Measurements from ENCODE around the gene TMEM109.

The TMEM109 gene

DNA sequence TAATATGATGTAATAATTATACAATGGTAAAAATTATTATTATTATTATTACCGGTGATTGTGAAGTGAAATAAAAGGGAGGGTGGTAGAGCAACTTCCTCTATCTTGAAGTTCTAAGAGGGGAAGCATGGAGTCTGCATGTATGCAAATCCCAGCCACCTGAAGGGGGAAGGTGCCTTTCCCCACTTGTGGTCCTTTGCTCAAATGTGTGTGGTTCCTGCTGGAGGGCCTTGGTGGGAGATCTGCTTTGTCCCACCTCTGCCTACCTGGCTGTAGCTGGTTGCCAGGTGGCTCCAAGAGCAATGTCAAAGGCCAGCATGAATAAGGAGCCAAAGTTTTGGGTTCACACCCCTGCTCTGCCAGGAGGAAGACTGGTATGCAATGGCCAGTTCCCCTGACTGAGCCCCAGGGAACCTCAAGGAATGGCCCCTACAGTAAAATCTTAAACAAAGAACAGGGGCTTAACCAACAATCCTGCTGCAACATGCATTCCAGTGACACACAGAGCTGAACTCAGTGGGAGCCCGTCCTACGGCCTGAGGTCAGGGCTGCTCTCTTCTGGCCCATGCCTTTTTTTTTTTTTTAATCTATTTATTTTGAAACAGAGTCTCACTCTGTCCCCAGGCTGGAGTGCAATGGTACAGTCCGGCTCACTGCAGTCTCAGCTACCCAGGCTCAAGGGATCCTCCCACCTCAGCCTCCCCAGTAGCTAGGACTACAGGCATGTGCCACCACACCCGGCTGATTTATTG is 18.8 kb downstream of the TMEM109 start:
- TF ChIP-seq, protein P1, sequence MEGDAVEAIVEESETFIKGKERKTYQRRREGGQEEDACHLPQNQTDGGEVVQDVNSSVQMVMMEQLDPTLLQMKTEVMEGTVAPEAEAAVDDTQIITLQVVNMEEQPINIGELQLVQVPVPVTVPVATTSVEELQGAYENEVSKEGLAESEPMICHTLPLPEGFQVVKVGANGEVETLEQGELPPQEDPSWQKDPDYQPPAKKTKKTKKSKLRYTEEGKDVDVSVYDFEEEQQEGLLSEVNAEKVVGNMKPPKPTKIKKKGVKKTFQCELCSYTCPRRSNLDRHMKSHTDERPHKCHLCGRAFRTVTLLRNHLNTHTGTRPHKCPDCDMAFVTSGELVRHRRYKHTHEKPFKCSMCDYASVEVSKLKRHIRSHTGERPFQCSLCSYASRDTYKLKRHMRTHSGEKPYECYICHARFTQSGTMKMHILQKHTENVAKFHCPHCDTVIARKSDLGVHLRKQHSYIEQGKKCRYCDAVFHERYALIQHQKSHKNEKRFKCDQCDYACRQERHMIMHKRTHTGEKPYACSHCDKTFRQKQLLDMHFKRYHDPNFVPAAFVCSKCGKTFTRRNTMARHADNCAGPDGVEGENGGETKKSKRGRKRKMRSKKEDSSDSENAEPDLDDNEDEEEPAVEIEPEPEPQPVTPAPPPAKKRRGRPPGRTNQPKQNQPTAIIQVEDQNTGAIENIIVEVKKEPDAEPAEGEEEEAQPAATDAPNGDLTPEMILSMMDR (IDR thresholded peaks at IDR 0.05; ENCODE audit: low read depth, low read length, missing control alignments) = no peak
- DNase-seq (ENCODE audit: extremely low read depth, low read depth) = no peak
- no peak overlapping the region for H3K4me3 ChIP-seq (replicated peaks; ENCODE audit: low read depth, low read length)

- TF ChIP-seq, protein P1 (IDR thresholded peaks at IDR 0.05; ENCODE audit: low read depth, low read length, missing control alignments) = no peak
- no peak overlapping the region for H3K4me3 ChIP-seq (replicated peaks; ENCODE audit: low read depth, low read length)
- no peak for DNase-seq (ENCODE audit: extremely low read depth, low read depth)
Measured at GRCh38 chr11:60933416-60934123, 19.6 kb downstream of the TMEM109 start.

GRCh38 chr11:60934124-60934789 is 20.3 kb downstream of the TMEM109 start:
- no peak for DNase-seq (ENCODE audit: extremely low read depth, low read depth)
- H3K4me3 ChIP-seq (replicated peaks; ENCODE audit: low read depth, low read length) = no peak overlapping the region
- TF ChIP-seq, protein P1 (IDR thresholded peaks at IDR 0.05; ENCODE audit: low read depth, low read length, missing control alignments) = no peak

GRCh38 chr11:60934790-60935605 is 21.0 kb downstream of the TMEM109 start:
- DNase-seq (ENCODE audit: extremely low read depth, low read depth) = no peak
- TF ChIP-seq, protein P1 (IDR thresholded peaks at IDR 0.05; ENCODE audit: low read depth, low read length, missing control alignments) = no peak
- no peak overlapping the region for H3K4me3 ChIP-seq (replicated peaks; ENCODE audit: low read depth, low read length)

- no peak overlapping the region for H3K4me3 ChIP-seq (replicated peaks; ENCODE audit: low read depth, low read length)
- TF ChIP-seq, protein P1 (IDR thresholded peaks at IDR 0.05; ENCODE audit: low read depth, low read length, missing control alignments) = no peak
- DNase-seq (ENCODE audit: extremely low read depth, low read depth) = no peak
Measured at GRCh38 chr11:60935676-60936442, 21.9 kb downstream of the TMEM109 start.

Measured in HFF-Myc (cell line).